ENCODE results near the gene NCAPD2. TPM values are rescaled to one million over a fixed set of nuclear protein-coding genes. Genes with fewer than 3 reads are reported as not detected.
A peak's percentile ranks its signal among the peaks of the same experiment; 100 is the strongest.

The NCAPD2 gene
- total RNA-seq, 2 experiments from 2014 or later, result 195 to 196 TPM

DNA sequence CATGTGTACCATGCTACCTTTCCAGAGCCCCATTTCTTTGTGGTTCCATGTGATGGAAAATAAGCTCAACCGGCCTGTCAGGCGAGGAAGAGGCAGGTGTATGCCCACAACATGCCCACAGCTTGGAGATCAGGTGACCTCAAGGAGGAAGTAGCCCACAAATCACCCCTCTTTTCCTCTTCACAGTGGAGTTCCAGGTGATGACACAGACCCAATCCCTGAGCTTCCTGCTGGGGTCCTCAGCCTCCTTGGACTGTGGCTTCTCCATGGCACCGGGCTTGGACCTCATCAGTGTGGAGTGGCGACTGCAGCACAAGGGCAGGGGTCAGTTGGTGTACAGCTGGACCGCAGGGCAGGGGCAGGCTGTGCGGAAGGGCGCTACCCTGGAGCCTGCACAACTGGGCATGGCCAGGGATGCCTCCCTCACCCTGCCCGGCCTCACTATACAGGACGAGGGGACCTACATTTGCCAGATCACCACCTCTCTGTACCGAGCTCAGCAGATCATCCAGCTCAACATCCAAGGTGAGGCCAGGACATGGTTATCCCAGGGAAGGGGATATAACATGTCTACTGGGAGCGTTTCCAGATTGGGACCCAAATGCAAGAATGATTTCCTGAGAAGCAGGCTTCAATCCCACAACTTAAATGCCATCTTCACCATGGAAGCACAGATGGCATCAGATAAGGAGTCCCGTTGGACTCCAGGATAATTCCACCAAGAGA lies 36.5 kb upstream of the NCAPD2 start:
- H3K27ac Mint-ChIP-seq, result peak overlapping the region; percentile 81
- intact Hi-C loops (cut with micrococcal nuclease), result no loop called here
- CTCF ChIA-PET, result interaction anchor here (0.5 to 1.4 kb wide), 7 partner anchors 8 to 131 kb away, joined by 3 to 15 read pairs (median 4); partner anchors contain the start of gene VAMP1
- H3K36me3 Mint-ChIP-seq (ENCODE audit: low read depth), result peaks cover 92% of the 10 kb centered on the region
- no peak for ATAC-seq
- no peaks in the 10 kb centered on the region for H3K27me3 Mint-ChIP-seq
- H3K9me3 Mint-ChIP-seq, result no peaks in the 10 kb centered on the region
- peaks cover 73% of the 10 kb centered on the region for H3K4me1 Mint-ChIP-seq (ENCODE audit: low read depth)
- no peak overlapping the region for H3K4me3 Mint-ChIP-seq
- POLR2A ChIA-PET, result interaction anchor here (0.7 to 14.3 kb wide), 7 partner anchors 8 to 123 kb away, joined by 3 to 267 read pairs (median 8); partner anchors contain the start of genes CD27, GAPDH and VAMP1
- DNase-seq, result no peak
- TF ChIP-seq, protein P1, sequence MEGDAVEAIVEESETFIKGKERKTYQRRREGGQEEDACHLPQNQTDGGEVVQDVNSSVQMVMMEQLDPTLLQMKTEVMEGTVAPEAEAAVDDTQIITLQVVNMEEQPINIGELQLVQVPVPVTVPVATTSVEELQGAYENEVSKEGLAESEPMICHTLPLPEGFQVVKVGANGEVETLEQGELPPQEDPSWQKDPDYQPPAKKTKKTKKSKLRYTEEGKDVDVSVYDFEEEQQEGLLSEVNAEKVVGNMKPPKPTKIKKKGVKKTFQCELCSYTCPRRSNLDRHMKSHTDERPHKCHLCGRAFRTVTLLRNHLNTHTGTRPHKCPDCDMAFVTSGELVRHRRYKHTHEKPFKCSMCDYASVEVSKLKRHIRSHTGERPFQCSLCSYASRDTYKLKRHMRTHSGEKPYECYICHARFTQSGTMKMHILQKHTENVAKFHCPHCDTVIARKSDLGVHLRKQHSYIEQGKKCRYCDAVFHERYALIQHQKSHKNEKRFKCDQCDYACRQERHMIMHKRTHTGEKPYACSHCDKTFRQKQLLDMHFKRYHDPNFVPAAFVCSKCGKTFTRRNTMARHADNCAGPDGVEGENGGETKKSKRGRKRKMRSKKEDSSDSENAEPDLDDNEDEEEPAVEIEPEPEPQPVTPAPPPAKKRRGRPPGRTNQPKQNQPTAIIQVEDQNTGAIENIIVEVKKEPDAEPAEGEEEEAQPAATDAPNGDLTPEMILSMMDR (IDR thresholded peaks at IDR 0.05), result no peak

DNA sequence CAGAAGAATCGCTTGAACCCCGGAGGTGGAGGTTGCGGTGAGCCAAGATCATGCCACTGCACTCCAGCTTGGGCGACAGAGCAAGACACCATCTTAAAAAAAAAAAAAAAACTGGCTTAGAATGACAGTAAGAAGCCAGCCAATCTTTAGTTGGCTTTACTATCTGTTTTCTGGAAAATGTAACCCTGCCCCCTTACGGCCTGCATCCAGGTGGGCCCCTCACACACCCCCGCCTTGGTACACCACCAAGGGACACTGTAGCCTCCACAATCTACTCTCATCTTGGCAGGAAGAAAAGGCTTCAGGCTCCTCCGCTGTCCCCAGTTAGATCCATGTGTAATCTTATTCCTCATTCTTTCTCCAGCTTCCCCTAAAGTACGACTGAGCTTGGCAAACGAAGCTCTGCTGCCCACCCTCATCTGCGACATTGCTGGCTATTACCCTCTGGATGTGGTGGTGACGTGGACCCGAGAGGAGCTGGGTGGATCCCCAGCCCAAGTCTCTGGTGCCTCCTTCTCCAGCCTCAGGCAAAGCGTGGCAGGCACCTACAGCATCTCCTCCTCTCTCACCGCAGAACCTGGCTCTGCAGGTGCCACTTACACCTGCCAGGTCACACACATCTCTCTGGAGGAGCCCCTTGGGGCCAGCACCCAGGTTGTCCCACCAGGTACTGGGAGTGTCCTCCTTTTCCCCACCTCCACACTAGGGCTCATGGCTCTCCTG lies 35.5 kb upstream of the NCAPD2 start:
- CTCF ChIA-PET, result interaction anchor here (0.8 to 6.6 kb wide), 3 partner anchors 16 to 79 kb away, joined by 4 to 101 read pairs (median 8); no protein-coding TSS in a partner anchor
- POLR2A ChIA-PET, result interaction anchor here (1.1 to 14.3 kb wide), 6 partner anchors 11 to 77 kb away, joined by 3 to 267 read pairs (median 72); partner anchors contain the start of genes CD27, GAPDH and VAMP1
- H3K9me3 Mint-ChIP-seq, result no peaks in the 10 kb centered on the region
- intact Hi-C loops (cut with micrococcal nuclease), result no loop called here
- TF ChIP-seq, protein P1 (IDR thresholded peaks at IDR 0.05), result no peak
- no peak for ATAC-seq
- H3K4me1 Mint-ChIP-seq (ENCODE audit: low read depth), result peaks cover 81% of the 10 kb centered on the region
- H3K4me3 Mint-ChIP-seq, result no peak overlapping the region
- no peaks in the 10 kb centered on the region for H3K27me3 Mint-ChIP-seq
- peaks cover 92% of the 10 kb centered on the region for H3K36me3 Mint-ChIP-seq (ENCODE audit: low read depth)
- no peak for DNase-seq
- H3K27ac Mint-ChIP-seq, result peak overlapping the region; percentile 60

DNA sequence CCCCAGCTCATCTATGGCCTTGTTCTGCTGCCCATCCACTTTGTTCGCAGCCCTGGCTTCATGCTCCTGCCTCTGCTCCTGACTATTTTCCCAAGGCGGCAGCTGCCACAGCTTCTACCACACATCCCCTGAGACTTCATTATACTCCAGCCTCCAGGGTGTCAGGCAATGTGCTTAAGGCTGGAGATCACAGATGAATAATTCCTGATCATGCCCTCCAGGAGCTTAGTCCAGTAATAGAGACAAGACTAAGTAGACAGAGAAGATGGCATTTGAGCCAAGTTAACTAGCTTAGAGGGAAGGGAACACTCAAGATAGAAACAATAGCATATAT lies 34.9 kb upstream of the NCAPD2 start:
- ChIA-PET POLR2A (interaction anchor here (1.1 to 14.3 kb wide), 6 partner anchors 10 to 77 kb away, joined by 3 to 267 read pairs (median 72); partner anchors contain the start of genes CD27, GAPDH and VAMP1), CTCF (interaction anchor here (0.8 to 6.6 kb wide), 3 partner anchors 16 to 79 kb away, joined by 4 to 101 read pairs (median 8); no protein-coding TSS in a partner anchor)
- TF ChIP-seq, protein P1 (IDR thresholded peaks at IDR 0.05), result no peak
- Mint-ChIP-seq H3K27me3 (no peaks in the 10 kb centered on the region), H3K4me3 (peak overlapping the region; percentile 11), H3K36me3 (ENCODE audit: low read depth) (peaks cover 92% of the 10 kb centered on the region), H3K9me3 (no peaks in the 10 kb centered on the region), H3K4me1 (ENCODE audit: low read depth) (peaks cover 80% of the 10 kb centered on the region), H3K27ac (peak overlapping the region; percentile 60)
- DNase-seq, result no peak
- intact Hi-C loops (cut with micrococcal nuclease), result no loop called here
- ATAC-seq, result no peak

DNA sequence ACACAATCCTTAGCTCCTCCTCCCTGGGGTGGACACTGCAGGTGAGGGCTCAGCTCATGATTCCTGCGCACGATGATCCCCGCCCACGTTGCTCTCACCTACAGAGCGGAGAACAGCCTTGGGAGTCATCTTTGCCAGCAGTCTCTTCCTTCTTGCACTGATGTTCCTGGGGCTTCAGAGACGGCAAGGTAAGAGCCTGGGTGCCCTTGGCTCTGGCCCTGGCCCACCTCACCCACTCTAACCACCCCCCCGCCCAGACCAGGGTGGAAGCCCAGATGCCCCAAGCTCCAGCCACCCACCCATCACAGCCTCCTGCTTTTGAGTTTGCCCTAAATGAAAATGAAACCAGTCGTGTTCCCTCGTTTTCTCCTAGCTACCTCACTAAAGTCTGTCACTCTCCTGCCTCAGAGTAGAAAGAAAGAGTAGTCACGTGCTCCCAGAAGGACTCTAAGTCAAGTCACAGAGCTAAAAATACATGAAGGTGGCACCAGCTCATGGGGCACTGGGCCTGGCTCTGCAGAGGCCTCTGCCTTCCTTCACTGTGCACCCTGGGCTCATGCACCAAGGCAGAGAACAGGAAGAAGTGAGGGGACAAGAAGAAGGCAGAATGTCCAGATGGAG lies 33.0 kb upstream of the NCAPD2 start:
- intact Hi-C loops (cut with micrococcal nuclease), result loop anchor here (10.0 kb wide), 1 partner anchor 126 kb away; no protein-coding TSS in a partner anchor
- Mint-ChIP-seq H3K27ac (peak overlapping the region; percentile 97), H3K9me3 (no peaks in the 10 kb centered on the region), H3K4me1 (ENCODE audit: low read depth) (peaks cover 80% of the 10 kb centered on the region), H3K4me3 (peak overlapping the region; percentile 76), H3K27me3 (no peaks in the 10 kb centered on the region), H3K36me3 (ENCODE audit: low read depth) (peaks cover 91% of the 10 kb centered on the region)
- ATAC-seq (peak; percentile 16), DNase-seq (peak; percentile 64)
- ChIA-PET POLR2A (interaction anchor here (0.9 to 14.3 kb wide), 16 partner anchors 9 to 142 kb away, joined by 3 to 267 read pairs (median 10); partner anchors contain the start of genes CD27, GAPDH, MRPL51 and TAPBPL), CTCF (interaction anchor here (0.9 to 7.5 kb wide), 12 partner anchors 9 to 135 kb away, joined by 3 to 101 read pairs (median 4); partner anchors contain the start of genes CD27, TAPBPL and VAMP1)
- TF ChIP-seq, protein P1 (IDR thresholded peaks at IDR 0.05), result no peak

Measured in activated CD8-positive, alpha-beta T cell treated with anti-CD3 and anti-CD28 coated beads for 36 hours (primary cell).